B cell (primary cell): Measurements from ENCODE around the gene GLDN.

Source experiments
- EZH2 ChIP-seq: IDR thresholded peaks from 2 replicates; pipeline ENCODE4 v1.6.1; 2012; ENCODE audit warnings: borderline replicate concordance, low read depth, mild to moderate bottlenecking, moderate library complexity, low read length; ENCODE audit not compliant: insufficient read depth, poor library complexity, severe bottlenecking
- TF ChIP-seq, protein P1 (sequence below): fragments of 200-600 bp; IDR thresholded peaks from one replicate; pipeline ENCODE4 v1.8.0; 2022; ENCODE audit warnings: antibody characterized with exemption, mild to moderate bottlenecking

DNA sequence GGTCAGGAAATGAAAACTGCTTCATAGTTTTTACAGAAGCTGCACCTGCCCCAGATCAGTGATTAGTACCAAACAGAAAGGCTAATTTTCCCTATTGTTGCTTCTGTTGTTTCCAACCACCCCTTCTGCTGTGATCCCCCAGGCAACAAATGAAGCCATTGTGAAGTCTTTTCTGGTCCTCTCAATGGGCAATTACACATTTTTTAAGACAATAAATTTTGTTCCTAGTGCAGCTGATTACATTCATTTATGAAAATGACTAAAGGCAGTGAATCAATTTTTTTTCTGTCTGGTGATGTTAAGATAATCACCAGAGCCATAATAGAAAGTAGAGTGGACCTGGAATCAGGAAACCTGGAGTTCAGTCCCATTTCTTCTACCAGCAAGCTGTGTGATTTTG is 32.7 kb downstream of the GLDN start:
- TF ChIP-seq, protein P1, sequence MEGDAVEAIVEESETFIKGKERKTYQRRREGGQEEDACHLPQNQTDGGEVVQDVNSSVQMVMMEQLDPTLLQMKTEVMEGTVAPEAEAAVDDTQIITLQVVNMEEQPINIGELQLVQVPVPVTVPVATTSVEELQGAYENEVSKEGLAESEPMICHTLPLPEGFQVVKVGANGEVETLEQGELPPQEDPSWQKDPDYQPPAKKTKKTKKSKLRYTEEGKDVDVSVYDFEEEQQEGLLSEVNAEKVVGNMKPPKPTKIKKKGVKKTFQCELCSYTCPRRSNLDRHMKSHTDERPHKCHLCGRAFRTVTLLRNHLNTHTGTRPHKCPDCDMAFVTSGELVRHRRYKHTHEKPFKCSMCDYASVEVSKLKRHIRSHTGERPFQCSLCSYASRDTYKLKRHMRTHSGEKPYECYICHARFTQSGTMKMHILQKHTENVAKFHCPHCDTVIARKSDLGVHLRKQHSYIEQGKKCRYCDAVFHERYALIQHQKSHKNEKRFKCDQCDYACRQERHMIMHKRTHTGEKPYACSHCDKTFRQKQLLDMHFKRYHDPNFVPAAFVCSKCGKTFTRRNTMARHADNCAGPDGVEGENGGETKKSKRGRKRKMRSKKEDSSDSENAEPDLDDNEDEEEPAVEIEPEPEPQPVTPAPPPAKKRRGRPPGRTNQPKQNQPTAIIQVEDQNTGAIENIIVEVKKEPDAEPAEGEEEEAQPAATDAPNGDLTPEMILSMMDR, result no peak
- TF ChIP-seq EZH2, result no peak
